IPS DF 6.9 (cell line): Measurements from ENCODE around the gene SEC14L2.

Source experiments
- DNase-seq: peaks from one replicate; pipeline ENCODE4 v3.0.0-alpha.2; 2013; ENCODE audit warnings: low read depth, low spot score
- H3K27ac ChIP-seq: one replicate; pipeline ENCODE4 v1.5.1; 2013; ENCODE audit warnings: low read length, control low read depth
- H3K27me3 ChIP-seq: 2 replicates; pipeline ENCODE4 v1.6.1; 2013; ENCODE audit warnings: mild to moderate bottlenecking, low read length; ENCODE audit not compliant: control insufficient read depth, insufficient read depth
- H3K36me3 ChIP-seq: 2 replicates; pipeline ENCODE4 v1.6.1; 2013; ENCODE audit warnings: low read length; ENCODE audit not compliant: control insufficient read depth, insufficient read depth
- H3K4me1 ChIP-seq: 2 replicates; pipeline ENCODE4 v1.6.1; 2013; ENCODE audit warnings: low read length; ENCODE audit not compliant: control insufficient read depth, insufficient read depth
- H3K4me3 ChIP-seq: 2 replicates; pipeline ENCODE4 v1.5.1; 2013; ENCODE audit warnings: mild to moderate bottlenecking, low read length
- H3K9me3 ChIP-seq: 2 replicates; pipeline ENCODE4 v1.6.1; 2013; ENCODE audit warnings: low read length, inconsistent platforms; ENCODE audit not compliant: control insufficient read depth, insufficient read depth
- WGBS: extraction: QIAGEN DNeasy Blood & Tissue Kit; methylation state at CpG from one replicate; pipeline ENCODE4 v1.1.7; 2013; ENCODE audit warnings: mixed read lengths, missing lambda C conversion rate; ENCODE audit not compliant: insufficient read length, insufficient coverage; 5-methylcytosine and 5-hydroxymethylcytosine counted together

Gene SEC14L2

DNA sequence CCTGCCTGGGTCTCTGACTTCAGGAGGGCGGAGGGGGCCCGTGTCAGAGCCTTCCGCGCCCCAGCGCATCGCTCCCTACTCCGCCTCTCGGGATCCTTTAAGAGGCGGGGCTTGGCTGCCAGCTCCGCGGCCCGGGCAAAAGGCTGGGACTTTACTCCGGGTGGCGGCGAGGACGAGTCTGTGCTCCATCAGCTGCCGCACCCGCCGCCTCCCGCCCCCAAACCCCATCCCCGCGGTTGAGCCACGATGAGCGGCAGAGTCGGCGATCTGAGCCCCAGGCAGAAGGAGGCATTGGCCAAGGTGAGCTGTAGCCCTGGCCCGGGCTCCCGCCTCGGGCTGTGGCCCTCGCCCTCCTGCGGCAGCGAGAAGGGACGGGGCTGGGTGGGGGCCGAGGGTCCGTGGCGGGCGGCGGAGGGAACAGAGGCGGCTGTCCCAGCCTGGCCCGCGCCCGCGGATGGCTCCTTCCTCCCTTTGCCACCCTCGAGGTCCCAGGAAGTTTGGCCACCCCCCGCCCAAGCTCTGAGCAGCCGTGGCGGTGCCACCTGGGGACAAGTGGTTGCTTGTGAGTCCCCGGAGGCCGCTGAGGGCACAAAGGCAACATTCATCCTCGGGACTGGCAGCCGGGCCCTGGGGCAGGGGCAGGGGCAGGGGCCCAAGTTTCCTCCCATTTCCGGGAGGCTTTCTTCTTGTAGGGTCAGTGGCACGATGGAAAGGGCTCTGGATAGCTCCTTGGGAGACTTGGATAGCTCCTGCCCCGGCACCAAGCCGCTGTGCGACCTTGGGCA lies at the start of gene SEC14L2:
SEC14L2 (plus strand) TSS at position 148 of the 785 bp plus-strand sequence; CDS start at position 247, 99 bp downstream.
- Histone ChIP-seq H3K9me3 (no peaks in the 10 kb centered on the region), H3K4me3 (peak within 1 kb of the TSS; percentile 59), H3K27me3 (peaks cover 2% of the 10 kb centered on the region; the same call in 1 of the 2 replicates), H3K4me1 (peaks cover 4% of the 10 kb centered on the region), H3K27ac (no peak within 1 kb of the TSS), H3K36me3 (no peaks in the 10 kb centered on the region)
- WGBS: no CpG with 5 or more reads among the region's 56 CpGs
- DNase-seq: no peak

DNA sequence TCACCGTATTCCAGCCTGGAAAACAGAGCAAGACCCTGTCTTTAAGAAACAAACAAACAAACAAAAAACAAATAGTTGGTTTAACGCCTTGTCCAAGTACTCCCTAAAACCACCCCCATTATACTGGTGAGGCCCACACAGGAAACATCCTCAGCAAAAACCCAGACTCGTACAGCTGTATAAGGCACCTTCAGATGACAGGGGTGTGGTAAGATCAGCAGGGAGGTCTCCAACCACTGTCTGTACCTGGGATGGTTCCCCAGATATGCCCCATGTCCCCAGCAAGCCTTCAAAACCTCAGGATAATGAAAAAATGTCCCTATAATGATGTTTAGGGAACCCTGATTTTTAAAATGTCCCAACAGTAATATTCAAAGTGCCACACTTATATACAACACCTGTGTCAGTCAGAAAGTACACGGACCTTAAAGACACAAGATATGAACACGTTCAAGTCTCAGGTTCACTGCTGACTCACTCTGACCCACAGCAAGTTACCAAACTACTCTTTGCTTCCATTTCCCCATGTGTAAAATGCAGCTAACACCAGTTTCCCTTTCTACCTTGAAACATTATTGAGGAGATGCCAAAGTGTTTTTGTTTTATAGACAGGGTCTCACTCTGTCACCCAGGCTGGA lies 49.4 kb upstream of the SEC14L2 start:
- DNase-seq: no peak
- Histone ChIP-seq H3K4me3 (no peak overlapping the region), H3K9me3 (no peaks in the 10 kb centered on the region), H3K27me3 (no peaks in the 10 kb centered on the region), H3K27ac (no peak overlapping the region), H3K36me3 (peaks cover 51% of the 10 kb centered on the region), H3K4me1 (no peaks in the 10 kb centered on the region)
- no CpG with 5 or more reads among the region's 5 CpGs for WGBS

DNA sequence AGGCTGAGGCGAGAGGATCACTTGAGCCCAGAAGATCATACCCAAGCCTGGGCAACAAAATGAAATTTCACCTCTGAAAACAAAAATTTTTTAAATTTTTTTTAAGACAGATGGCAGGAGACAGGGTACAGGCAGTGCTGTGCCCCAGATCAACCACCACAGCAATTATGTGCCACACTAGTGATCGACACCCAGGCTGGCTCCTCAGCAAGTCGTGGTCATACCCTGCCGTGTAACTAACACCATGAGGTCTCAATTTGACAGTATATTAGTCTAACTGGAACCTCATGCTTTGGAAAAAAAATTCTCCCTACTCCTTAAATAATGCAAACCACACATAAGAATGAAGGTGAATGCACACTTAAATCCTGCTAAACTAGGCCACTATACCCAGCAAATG lies 48.4 kb upstream of the SEC14L2 start:
- Histone ChIP-seq H3K9me3 (no peaks in the 10 kb centered on the region), H3K36me3 (peaks cover 46% of the 10 kb centered on the region)
- WGBS: no CpG with 5 or more reads among the region's 4 CpGs

DNA sequence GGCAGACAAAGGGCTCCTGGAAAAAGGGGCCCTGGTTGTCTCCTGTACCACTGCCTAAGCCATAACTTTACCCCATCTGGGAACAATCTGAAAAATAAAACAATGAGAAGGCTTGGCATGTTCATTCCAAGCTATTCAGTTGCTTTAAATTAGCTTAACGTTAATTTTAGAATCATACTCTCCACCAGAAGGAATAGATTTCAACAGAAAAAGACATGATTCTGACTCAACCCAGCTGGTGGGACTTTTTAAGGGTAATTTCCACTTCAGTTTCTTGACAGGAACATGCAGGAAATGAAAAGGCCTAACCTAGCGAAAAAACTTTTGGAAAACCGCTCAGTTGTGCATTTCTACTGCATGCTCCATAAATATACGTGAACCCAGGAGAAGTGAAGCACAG lies 48.0 kb upstream of the SEC14L2 start:
- no peaks in the 10 kb centered on the region for H3K4me1 ChIP-seq
- peaks cover 44% of the 10 kb centered on the region for H3K36me3 ChIP-seq
- no CpG with 5 or more reads among the region's 4 CpGs for WGBS
- no peaks in the 10 kb centered on the region for H3K9me3 ChIP-seq
- H3K4me3 ChIP-seq: no peak overlapping the region
- H3K27me3 ChIP-seq: no peaks in the 10 kb centered on the region
- H3K27ac ChIP-seq: no peak overlapping the region
- DNase-seq: no peak

More for the DNA sequence above, 48.4 kb upstream of the SEC14L2 start:
- DNase-seq: no peak
- Histone ChIP-seq H3K4me1 (no peaks in the 10 kb centered on the region), H3K27ac (no peak overlapping the region), H3K27me3 (no peaks in the 10 kb centered on the region), H3K4me3 (no peak overlapping the region)

DNA sequence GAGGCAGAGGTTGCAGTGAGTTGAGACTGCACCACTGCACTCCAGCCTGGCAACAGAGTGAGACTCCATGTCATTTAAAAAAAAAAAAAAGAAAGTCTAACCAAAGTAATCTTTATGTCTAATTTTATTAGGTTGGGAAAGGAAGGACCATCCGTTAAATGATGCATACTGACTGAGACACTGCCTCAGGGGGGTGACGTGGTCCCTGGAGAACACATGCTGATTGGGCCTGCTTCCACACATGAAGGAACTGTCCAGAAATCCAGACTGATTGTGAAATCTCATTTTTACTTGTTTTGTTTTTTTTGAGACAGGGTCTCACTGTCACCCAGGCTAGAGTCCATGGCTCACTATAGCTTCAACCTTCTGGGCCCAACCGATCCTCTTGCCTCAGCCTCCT lies 45.6 kb upstream of the SEC14L2 start:
- peaks cover 20% of the 10 kb centered on the region for H3K36me3 ChIP-seq
- no CpG with 5 or more reads among the region's 3 CpGs for WGBS

DNA sequence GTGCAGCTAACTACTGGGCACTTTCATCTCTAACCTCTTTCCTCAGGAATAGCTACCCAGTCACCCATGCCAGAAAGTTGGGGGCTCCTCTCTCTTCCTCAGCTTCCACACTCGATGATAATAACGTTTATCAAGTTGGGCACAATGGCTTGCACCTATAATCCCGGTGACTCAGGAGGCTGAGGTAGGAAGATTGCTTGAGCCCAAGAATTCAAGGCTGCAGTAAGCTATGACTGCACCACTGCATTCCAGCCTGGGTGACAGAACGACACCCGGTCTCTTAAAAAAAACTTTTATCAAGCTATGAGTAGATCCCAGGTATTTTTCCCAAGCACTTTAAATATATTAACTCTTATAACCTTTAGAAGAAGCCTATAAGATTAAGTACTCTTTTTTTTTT lies 42.2 kb upstream of the SEC14L2 start:
- no CpG with 5 or more reads among the region's 5 CpGs for WGBS
- DNase-seq: no peak
- no peaks in the 10 kb centered on the region for H3K27me3 ChIP-seq
- H3K9me3 ChIP-seq: no peaks in the 10 kb centered on the region
- H3K36me3 ChIP-seq: peaks cover 17% of the 10 kb centered on the region
- no peak overlapping the region for H3K4me3 ChIP-seq
- H3K27ac ChIP-seq: no peak overlapping the region
- H3K4me1 ChIP-seq: peaks cover 2% of the 10 kb centered on the region

More for the DNA sequence above, 45.6 kb upstream of the SEC14L2 start:
- no peaks in the 10 kb centered on the region for H3K9me3 ChIP-seq
- H3K27ac ChIP-seq: no peak overlapping the region
- H3K4me3 ChIP-seq: no peak overlapping the region
- DNase-seq: no peak
- H3K4me1 ChIP-seq: no peaks in the 10 kb centered on the region
- no peaks in the 10 kb centered on the region for H3K27me3 ChIP-seq

DNA sequence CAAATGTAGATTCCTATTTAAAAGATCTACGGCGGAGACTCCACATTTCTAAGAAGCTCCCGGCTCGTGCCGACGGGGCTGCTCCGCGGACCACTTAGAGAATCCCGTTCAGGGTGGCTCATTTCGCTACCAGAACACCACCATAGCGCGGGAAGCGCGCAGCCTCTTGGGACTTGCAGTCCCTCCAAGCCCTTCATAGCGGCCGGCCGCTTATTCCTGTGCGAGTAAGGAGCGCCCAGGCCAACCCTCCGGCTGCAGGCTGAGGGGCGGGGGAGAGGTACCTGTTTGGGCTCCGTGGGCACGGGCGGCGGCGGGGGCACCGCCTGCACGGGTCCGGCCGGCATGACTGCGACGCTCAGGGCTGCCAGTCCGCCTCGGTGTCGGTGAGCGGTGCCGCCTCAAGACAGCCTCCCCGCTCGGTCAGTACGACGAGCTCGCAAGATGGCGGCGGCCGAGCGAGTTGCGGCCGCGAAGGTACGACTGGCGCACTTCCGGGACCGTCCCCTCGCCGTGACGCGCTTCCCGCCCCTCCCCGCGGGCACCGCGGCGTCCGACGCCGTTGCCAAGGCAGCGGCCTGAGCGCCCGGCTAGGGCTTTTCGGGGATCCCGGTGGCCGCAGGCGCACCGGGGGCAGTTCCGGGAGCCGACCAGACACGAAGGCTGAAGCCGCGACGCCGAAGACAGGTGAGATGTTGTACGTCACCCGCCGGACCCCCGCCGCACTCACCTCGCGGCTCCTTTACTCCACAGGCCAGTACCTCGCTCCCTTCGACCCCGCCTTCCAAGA lies 40.2 kb upstream of the SEC14L2 start, which contains the start of the genes CCDC157 and SF3A1:
CCDC157 (plus strand) TSS at position 559 of the 787 bp plus-strand sequence. CDS start 8,994 bp downstream, outside the sequence.
SF3A1 (minus strand) TSS at position 446 of the 787 bp plus-strand sequence; CDS start at position 344, 102 bp downstream.
- H3K27me3 ChIP-seq: no peaks in the 10 kb centered on the region
- peaks cover 2% of the 10 kb centered on the region for H3K4me1 ChIP-seq
- H3K27ac ChIP-seq: no peak within 1 kb of the TSS
- H3K9me3 ChIP-seq: no peaks in the 10 kb centered on the region
- DNase-seq: peak; percentile 76
- peak within 1 kb of the TSS; percentile 99 for H3K4me3 ChIP-seq
- no CpG with 5 or more reads among the region's 91 CpGs for WGBS
- peaks cover 12% of the 10 kb centered on the region for H3K36me3 ChIP-seq

DNA sequence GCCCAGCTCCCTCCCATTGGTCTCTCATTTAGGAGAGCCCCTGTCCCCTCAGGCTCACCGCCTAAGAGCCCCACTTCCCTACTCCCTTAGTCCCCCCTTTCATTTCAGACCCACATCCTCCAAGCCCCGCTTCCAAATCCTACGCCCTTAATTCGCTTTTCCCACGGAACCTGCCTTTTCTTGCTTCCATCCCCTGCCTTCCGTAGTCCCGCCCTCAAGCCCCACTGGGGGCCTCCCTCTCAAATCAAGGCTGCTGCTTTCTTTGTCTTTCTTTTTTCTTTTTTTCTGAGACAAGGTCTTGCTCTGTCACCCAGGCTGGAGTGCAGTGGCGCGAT lies 39.6 kb upstream of the SEC14L2 start:
- H3K27ac ChIP-seq: no peak overlapping the region
- H3K27me3 ChIP-seq: no peaks in the 10 kb centered on the region
- DNase-seq: no peak
- peaks cover 2% of the 10 kb centered on the region for H3K4me1 ChIP-seq
- no peaks in the 10 kb centered on the region for H3K9me3 ChIP-seq
- peak overlapping the region; percentile 99; the same call in 1 of the 2 replicates for H3K4me3 ChIP-seq
- H3K36me3 ChIP-seq: peaks cover 7% of the 10 kb centered on the region
- no CpG with 5 or more reads among the region's 9 CpGs for WGBS

DNA sequence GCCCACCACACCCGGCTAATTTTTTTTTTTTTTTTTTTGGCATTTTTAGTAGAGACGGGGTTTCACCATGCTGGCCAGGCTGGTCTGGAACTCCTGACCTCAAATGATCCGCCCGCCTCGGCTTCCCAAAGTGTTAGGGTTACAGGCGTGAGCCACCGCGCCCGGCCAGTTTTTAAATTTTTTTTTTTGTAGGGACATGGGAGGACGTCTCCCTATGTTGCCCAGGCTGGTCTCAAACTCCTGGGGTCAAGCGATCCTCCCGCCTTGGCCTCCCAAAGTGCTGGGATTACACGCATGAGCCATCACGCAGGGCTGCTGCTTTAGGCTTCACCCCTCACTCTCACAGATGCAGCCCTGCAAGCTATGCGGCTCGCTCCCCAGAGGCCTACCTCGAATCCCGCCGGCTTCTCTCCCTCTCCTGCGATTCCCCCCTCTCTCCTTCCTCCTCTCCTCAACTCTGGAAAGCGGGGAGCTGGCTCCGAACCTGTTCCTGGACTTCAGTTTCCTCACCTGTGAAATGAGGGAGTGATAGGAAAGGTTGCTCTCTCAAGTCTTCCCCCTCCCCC lies 39.1 kb upstream of the SEC14L2 start:
- no CpG with 5 or more reads among the region's 22 CpGs for WGBS
- H3K27ac ChIP-seq: no peak overlapping the region
- H3K4me3 ChIP-seq: peak overlapping the region; percentile 0; the same call in 1 of the 2 replicates
- peaks cover 5% of the 10 kb centered on the region for H3K4me1 ChIP-seq
- H3K9me3 ChIP-seq: no peaks in the 10 kb centered on the region
- H3K27me3 ChIP-seq: no peaks in the 10 kb centered on the region
- no peak for DNase-seq
- H3K36me3 ChIP-seq: peaks cover 2% of the 10 kb centered on the region

DNA sequence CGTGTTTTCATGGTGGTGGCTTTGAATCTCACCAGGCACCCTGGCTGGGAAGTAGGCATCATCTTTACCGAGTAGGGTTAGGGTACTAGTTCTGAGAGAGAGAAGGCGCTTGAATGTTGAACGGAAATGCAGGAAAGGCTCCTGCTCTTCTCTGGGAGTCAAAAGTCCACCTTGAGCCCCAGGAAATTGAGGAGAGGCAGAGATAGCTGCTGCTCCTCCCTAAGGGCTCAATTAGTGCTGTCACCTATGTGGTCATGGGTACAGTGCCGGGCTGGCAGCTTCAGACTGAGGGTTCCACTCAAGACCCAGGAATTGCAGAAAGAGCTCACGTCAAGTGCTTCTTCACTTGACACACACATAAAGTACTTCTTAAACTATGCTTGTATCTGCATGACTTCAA lies 38.3 kb upstream of the SEC14L2 start:
- DNase-seq: no peak
- H3K36me3 ChIP-seq: no peaks in the 10 kb centered on the region
- no peak overlapping the region for H3K27ac ChIP-seq
- H3K4me1 ChIP-seq: peaks cover 6% of the 10 kb centered on the region
- H3K4me3 ChIP-seq: no peak overlapping the region
- no peaks in the 10 kb centered on the region for H3K27me3 ChIP-seq
- no CpG with 5 or more reads among the region's 6 CpGs for WGBS
- H3K9me3 ChIP-seq: no peaks in the 10 kb centered on the region
